HG03060 (cell line): ENCODE results near the gene PRKAG1.
"Not testable (repeated sequence)": the region's sequence is repeated elsewhere in the genome, so short reads cannot be mapped to it uniquely, and the experiment has no call there.

ENCODE experiments used
- ATAC-seq: cut with Tn5 transposase; IDR thresholded peaks from one replicate; pipeline ENCODE4 v1.9.1; 2021; ENCODE audit warnings: low read depth, moderate number of reproducible peaks; ENCODE audit not compliant: unreplicated experiment

Gene PRKAG1

GRCh38 chr12:49018261-49019119 lies at the start of gene PRKAG1:
PRKAG1 (minus strand) TSS chr12:49018776; CDS start chr12:49018740, 36 bp downstream.
- peak; percentile 83 for ATAC-seq

GRCh38 chr12:49066120-49066519 lies 47.5 kb upstream of the PRKAG1 start:
- ATAC-seq = no peak

- ATAC-seq = no peak
These were observed 46.2 kb upstream of the PRKAG1 start for GRCh38 chr12:49064767-49065152.

- ATAC-seq = not testable (repeated sequence)
These were observed 43.3 kb upstream of the PRKAG1 start for GRCh38 chr12:49061916-49062315.

- ATAC-seq = no peak
These were observed 42.6 kb upstream of the PRKAG1 start for GRCh38 chr12:49061157-49061650.

- peak; percentile 40 for ATAC-seq
These were observed 41.9 kb upstream of the PRKAG1 start, which contains the start of gene KMT2D for GRCh38 chr12:49060237-49061156. KMT2D (minus strand) TSS chr12:49060794; CDS start chr12:49055324, 5,470 bp downstream.

GRCh38 chr12:49059299-49060171 lies 41.0 kb upstream of the PRKAG1 start:
- no peak for ATAC-seq

GRCh38 chr12:49059045-49059298 lies 40.4 kb upstream of the PRKAG1 start:
- ATAC-seq = no peak

GRCh38 chr12:49058366-49059044 lies 39.9 kb upstream of the PRKAG1 start:
- no peak for ATAC-seq

GRCh38 chr12:49057888-49058287 lies 39.3 kb upstream of the PRKAG1 start:
- ATAC-seq = no peak

- ATAC-seq = peak; percentile 56
These were observed 37.6 kb upstream of the PRKAG1 start for GRCh38 chr12:49055978-49056754.

- no peak for ATAC-seq
These were observed 36.5 kb upstream of the PRKAG1 start for GRCh38 chr12:49055092-49055491.

- ATAC-seq = no peak
These were observed 35.9 kb upstream of the PRKAG1 start for GRCh38 chr12:49054524-49054923.

- no peak for ATAC-seq
These were observed 35.5 kb upstream of the PRKAG1 start for GRCh38 chr12:49054096-49054495.

- ATAC-seq = no peak
These were observed 34.1 kb upstream of the PRKAG1 start for GRCh38 chr12:49052451-49053208.

- ATAC-seq = no peak
These were observed 33.3 kb upstream of the PRKAG1 start for GRCh38 chr12:49051777-49052438.

- ATAC-seq = no peak
These were observed 32.8 kb upstream of the PRKAG1 start for GRCh38 chr12:49051373-49051764.
